NOMO-1 (cell line): Measurements from ENCODE around the gene ZBTB42.

ENCODE experiments used
- DNase-seq, 2 experiments: peaks; one replicate each; lab custom pipeline; 2025; ENCODE audit not compliant: unreplicated experiment in 2 of 2; lab: John Stamatoyannopoulos, UW

The ZBTB42 gene

DNA sequence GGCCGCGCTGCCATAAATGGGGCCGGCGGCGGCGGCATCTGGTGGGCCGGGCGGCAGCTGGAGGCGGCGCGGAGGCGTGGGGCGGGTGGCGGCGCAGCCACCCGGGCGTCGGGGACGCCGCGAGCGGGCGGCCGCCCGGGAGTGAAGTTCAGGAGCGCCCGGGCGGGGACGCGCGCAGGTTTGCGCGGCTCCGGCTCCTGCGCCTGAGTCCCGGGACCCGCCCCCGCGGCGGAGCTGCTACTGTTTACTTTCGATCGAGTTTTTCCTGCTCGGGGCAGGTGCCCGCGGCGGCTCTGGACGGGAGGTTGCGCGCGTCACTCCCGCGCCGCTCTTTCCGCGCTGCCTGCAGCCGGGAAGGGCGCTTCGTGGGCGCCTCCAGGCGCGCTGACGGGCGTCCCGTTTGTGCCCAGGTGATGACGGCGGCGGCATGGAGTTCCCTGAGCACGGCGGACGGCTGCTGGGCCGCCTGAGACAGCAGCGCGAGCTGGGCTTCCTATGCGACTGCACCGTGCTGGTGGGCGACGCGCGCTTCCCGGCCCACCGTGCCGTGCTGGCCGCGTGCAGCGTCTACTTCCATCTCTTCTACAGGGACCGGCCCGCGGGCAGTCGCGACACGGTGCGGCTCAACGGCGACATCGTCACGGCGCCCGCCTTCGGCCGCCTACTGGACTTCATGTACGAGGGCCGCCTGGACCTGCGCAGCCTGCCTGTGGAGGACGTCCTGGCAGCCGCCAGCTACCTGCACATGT is at the start of gene ZBTB42:
Gene ZBTB42 (plus strand): TSS at position 331 of the 749 bp plus-strand sequence. CDS start 97 bp downstream, at position 428.
- DNase-seq, result peak; percentile 56 to 58

DNA sequence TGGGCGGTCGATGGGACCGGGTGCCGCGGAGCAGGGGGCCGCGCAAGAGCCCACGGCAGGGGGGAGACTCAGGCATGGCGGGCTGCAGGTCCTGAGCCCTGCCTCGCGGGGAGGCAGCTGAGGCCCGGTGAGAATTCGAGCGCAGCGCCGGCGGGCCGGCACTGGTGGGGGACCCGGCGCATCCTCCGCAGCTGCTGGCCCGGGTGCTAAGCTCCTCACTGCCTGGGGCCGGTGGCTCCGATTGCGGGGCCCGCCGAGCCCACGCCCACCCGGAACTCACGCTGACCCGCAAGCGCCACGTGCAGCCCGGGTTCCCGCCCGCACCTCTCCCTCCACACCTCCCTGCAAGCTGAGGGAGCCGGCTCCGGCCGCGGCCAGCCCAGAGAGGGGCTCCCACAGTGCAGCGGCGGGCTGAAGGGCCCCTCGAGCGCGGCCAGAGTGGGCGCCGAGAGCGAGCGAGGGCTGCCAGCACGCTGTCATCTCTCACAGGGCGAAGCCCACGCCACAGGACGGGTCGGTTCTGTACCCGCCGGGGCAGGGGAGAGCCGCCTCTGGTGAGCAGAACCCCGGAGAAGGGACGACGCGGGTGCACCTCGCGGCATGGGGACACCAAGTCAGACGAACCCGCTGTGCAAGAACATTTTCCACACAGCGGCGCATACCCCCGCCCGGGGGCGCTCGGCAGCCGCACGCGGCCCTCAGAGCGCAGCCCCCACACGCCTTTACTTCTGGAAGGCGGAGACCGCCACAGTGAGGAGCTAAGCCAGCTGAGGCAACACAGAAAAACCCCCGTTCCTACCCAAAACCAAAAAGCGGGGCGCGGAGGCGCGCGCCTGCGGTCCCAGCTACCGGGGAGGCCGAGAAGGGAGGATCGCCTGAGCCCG is 49.1 kb upstream of the ZBTB42 start:
- DNase-seq, result peak; percentile 23 to 55

DNA sequence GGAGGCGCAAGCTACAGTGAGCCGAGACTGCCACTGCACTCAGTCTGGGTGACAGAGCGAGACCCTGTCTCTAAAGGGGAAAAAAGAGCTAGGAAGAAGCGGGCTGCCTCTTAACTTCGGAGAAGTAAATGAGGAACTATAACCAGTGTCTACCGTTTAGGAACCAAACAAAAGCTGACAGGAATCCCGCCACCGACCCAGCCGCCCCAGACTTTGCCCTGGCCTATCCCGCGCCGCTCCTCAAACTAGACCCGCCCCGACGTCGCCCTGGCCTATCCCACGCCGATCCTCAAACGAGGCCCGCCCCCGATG is 48.5 kb upstream of the ZBTB42 start:
- DNase-seq, result no peak

DNA sequence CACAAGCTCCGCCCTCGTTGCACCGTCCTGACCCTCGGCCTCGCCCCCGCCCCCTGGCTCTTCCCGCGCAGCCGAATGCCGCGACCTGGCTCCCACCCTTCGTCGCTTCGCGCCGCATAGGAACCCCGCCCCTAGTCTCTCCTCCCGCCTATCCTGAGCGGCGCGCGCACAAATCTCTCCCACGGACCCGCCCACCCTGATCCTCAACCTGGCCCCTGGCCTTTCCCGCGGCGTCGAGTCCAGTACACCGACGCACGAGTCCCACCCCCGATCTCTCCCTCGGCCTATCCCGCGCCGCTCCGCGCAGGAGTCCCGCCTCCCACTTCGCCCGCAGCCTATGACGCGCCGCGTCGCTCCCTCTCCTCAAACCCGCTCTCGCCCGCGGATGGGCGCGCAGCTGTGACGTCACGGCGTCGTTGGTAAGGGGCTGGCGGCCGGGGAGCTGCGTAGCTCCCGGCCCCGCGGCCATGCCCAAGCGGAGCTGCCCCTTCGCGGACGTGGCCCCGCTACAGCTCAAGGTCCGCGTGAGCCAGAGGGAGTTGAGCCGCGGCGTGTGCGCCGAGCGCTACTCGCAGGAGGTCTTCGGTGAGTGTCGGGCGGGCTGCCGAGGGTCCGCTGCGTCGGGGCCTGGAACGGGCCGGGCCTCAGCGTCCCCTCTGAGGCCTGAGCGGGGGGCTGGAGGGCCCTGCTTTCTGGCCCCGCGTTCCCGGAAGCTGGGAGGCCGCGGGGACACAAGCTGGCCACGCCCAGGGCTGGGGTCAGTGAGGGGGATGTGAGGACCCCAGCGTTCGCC is 48.0 kb upstream of the ZBTB42 start, which contains the start of gene SIVA1:
Gene SIVA1 (plus strand): TSS at position 413 of the 793 bp plus-strand sequence. CDS start 55 bp downstream, at position 468.
- DNase-seq, result peak; percentile 99

DNA sequence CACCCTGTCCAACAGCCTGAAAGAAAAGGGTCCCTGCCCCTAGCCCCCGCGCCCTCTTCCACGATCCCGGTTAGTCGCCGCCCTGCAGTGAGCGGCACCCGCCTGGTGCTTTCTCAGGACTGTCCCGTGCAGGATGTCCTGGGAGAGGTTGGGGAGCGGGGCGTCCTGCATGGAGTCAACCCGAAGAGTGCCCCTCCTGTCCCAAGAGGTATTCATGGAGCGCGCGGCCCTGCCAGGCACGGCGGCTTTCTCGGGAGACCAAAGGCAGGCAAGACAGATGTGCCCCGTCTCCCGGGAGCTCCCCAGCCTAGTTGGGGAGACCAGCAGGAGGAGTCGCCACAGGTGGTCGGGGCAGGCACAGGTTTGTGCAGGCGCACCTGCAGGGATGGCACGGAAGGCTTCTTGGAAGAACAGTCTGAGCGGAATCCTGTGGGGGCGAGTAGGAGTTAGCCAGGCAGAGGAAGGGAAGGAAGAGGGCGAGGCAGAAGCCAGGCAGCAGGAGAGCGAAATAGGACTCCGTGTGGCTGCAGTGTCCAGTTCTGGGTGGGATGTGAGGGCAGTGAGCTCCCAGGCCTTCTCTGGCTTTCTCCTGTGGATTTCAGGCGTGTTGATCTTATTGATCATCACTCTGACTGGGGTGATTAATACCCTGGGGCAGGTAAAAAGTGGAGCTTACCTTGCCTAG is 47.2 kb upstream of the ZBTB42 start:
- peak in 1 of 2 experiments; percentile 2 for DNase-seq

DNA sequence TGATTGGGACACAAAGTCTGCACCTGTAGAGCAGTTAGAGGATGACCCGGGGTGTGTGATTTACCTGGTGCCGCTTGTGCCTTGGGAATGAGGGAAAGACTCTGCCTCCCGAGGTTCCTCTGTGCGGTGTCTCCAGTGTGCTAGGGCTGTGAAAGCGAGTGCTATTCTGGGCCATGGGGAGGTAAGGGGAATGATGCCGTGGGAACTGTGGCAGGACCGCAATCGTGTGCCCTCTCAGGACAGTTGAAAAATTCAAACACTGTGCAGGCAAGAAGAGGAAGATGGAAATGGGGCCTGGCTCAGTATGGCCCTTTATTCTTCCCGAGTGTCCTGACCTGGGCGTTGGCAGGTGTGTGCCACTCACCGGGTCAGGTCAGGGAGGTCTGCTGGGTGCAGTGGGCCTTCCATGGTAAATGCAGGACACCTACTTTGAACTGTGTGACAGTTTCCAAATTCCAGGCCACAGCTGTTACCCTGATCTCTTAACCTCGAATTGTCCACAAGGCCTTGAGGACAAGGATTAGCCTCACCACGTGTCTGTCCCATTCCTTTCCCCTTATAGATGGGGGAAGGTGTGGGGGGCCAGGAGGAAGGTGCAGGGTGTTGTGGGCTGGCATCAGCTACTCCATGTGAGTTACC is 46.6 kb upstream of the ZBTB42 start:
- no peak for DNase-seq

DNA sequence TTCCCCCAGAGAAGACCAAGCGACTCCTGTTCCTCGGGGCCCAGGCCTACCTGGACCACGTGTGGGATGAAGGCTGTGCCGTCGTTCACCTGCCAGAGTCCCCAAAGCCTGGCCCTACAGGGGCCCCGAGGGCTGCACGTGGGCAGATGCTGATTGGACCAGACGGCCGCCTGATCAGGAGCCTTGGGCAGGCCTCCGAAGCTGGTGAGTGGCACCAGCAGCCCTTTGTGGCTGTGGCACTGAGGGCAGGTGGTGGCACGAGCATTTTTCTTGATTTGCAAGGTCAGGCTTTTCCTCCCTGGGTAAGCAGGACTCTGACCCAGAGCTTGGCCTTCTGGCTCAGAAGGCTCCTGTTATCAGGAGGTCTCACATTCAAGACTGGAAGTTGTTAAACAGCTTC is 45.3 kb upstream of the ZBTB42 start:
- DNase-seq, result no peak

DNA sequence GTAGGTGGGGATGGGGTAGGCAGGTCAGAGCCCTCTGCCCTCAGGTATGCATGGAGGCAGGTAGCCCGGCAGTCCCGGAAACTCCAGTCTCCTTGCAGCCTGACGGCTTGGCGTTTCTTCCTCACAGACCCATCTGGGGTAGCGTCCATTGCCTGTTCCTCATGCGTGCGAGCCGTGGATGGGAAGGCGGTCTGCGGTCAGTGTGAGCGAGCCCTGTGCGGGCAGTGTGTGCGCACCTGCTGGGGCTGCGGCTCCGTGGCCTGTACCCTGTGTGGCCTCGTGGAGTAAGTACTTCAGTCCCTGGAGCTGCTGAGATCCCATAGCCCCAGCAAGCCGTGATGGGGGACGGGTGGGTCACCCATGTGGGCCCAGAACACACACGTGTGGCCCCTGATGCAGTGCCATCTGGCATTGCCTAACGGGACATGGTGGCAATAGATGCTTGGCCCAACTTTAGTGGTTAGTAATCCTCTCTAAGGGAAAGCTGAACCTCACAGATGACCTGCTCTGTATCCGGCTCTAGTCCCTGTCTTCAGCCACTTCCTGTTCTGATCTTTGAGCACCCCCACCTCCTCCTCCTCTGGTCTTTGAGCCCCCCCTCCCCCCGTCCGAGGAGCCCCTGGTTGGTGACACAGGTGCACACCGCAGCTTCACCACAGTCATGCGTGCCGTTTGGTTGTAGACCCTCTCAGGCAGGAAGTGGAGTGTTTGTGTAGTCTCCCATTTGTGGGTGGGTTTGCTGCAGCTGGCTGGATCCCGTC is 44.2 kb upstream of the ZBTB42 start:
- DNase-seq, result no peak

DNA sequence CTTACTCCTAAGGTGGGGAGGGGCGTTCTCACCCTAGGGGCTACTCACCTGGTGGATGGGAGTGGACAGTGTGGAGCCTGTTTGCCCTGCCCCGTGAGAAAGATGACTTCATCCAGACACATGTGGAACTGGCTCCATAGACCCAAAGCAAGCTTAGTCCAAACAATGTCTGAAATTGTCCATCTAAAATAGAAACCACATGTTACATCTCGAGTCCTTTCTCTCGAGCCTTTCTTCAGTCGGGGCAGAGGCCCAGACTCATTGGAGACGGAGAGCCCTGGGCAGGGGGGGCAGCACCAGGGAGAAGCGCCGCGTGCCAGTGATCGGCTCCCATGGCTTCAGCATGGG is 43.7 kb upstream of the ZBTB42 start:
- DNase-seq, result no peak

DNA sequence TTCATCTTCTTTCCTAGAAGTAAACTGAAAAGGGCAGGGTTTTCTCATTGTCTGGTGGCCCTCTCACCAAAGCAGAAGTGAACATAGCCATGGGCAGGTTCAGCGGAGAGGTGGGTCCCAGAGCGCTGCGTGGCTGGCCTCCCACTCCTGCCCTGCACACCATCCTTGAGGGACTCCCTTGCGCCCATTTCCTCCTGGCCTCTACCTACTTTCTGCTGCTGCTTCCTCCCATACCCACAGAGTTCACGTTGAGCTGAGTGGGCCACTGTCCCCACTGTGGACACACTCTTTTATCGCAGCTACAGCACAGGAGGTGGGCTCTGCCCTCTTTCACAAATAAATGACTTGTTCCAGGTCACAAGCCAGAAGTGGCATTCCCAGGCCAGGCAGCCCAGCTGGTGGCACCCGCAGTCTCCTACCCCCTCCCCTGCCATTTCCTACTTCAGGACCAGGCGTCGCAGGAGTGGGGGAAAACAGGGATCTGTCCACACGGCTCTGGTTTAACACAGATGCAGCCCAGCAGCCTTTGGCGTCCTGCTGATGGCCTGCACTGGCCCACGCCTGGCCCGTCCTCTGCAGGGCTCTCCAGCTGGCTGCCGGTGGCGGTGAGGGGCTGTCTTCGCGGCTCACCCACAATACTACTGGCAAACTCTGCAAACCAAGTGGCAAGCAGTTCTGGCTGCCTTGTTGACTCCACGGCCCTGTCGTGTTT is 43.1 kb upstream of the ZBTB42 start:
- DNase-seq, result no peak

DNA sequence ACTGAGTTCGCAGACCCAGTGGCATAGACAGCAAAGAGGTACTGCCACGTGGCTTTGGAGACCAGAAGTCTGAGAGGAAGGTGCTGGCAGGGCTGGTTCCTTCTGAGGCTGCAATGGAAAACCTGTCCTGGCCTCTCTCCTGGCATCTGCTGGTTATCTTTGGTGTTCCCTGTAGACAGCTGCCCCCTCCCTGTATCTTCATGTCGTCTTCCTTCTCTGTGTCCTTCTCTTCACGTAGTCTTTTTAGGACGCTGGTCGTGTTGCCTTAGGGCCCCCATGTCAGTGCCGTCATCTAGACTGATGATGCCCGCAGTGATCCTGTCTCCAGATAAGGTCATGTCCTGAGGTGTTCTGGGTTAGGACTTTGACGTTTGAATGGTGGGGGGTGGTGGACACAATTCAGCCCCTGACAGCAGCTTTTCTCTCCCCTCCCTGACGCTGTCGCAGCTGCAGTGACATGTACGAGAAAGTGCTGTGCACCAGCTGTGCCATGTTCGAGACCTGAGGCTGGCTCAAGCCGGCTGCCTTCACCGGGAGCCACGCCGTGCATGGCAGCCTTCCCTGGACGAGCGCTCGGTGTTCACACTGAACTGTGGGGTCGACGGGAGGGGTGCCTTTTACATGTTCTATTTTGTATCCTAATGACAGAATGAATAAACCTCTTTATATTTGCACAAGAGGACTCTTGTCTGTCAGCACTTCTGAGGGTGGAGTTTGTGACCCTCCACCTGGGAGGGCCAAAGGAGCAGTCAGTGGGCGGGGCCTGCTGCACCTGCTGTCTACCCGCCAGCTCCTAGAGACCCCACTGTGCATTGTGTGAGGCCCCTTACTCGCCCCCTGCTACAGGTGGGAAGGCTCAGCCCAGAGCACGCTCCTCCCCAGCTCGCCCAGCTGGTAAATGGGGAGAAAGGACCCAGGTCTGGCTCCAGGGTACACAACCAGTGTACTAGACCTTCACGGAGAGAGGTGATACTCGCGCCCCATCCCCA is 41.6 kb upstream of the ZBTB42 start:
- no peak for DNase-seq

DNA sequence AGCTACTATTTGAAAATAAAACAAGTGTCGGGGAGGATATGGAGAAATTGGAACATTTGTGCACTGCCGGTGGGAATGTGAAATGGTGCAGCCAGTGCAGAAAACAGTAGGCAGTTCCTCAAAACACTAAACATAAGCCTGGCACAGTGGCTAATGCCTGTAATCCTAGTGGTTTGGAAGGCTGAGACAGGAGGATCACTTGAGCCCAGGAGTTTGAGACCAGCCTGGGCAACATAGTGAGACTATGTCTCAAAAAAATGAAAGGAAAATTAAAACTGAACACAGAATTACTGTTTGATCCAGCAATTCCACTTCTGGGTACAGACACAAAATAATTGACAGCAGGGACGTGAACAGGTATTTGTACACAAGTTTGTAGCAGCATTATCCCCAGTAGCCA is 35.4 kb upstream of the ZBTB42 start:
- DNase-seq, result no peak

DNA sequence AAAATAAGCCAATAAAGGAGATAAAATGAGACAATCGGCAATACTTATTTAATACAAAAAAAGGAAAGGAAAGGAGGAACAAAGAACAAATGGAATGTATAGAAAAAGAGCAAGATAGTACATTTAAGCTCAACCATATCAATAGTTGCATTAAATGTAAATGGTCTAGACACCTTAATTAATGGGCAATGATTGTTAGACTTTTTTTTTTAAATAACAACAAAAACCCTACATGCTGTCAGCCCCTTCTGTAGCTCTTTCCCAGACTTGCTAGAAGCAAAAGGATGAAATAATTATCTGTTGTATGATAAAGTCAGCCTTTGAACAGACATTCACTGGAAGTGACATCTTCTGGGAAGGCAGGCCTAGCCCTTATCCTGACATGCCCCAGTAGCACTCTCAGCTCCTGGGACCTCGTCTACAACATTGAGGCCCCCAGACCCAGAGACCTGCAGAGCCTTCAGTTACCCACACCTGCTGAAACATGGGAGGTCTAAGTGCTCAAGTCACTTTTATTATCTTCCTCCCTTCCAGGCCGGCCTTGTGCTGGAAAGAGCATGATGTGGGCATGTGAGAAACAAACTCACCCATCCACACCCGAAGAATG is 34.5 kb upstream of the ZBTB42 start:
- no peak for DNase-seq

DNA sequence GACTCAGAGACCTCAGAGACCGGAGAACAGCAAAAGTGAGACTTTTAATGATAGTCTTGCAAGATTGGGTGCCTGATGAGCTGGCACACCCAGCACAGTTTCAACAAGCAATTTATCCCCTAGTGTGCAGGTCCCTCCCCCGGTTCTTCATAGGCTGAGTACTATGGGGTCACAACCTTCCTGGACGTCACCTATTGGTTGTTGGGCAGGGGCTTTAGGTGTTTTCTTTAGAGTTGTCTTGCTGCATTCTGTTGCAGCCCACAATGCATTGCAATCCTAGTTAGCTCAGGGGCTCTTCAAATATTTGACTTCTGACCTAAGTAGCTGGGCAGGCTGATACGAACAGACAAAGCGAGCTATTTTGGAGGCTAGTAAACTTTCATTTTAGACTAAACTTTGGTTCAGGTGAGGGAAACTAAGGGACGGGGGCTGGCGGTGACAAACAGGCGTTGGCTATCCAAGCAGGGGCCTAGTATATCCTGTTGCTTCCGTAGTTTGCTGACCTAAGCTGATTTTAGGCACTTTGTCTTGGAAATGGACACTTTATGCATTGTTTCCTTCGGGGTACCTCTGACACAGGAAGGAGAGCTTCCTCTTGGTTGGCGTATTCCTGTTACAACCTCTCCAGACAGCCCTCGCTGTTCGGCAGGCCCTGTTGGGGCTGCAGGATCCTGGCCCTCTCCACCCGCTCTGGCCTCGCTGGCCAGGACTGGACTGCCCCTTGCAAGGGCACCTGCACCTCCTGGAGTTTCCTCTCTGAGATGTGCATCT is 33.9 kb upstream of the ZBTB42 start:
- DNase-seq, result no peak

DNA sequence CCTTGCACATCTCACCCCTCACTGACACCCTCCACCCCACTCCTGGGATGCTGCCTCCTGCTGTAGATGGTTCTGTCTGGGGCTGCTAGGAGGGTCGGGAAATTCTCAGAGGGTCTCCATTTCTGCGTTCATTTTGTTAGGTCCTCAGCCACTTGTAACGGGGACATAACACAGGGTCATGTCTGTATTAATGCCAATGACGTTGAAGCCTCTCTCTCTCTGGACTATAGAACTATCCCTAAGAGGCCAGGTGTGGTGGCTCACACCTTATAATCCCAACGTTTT is 33.3 kb upstream of the ZBTB42 start:
- DNase-seq, result no peak

DNA sequence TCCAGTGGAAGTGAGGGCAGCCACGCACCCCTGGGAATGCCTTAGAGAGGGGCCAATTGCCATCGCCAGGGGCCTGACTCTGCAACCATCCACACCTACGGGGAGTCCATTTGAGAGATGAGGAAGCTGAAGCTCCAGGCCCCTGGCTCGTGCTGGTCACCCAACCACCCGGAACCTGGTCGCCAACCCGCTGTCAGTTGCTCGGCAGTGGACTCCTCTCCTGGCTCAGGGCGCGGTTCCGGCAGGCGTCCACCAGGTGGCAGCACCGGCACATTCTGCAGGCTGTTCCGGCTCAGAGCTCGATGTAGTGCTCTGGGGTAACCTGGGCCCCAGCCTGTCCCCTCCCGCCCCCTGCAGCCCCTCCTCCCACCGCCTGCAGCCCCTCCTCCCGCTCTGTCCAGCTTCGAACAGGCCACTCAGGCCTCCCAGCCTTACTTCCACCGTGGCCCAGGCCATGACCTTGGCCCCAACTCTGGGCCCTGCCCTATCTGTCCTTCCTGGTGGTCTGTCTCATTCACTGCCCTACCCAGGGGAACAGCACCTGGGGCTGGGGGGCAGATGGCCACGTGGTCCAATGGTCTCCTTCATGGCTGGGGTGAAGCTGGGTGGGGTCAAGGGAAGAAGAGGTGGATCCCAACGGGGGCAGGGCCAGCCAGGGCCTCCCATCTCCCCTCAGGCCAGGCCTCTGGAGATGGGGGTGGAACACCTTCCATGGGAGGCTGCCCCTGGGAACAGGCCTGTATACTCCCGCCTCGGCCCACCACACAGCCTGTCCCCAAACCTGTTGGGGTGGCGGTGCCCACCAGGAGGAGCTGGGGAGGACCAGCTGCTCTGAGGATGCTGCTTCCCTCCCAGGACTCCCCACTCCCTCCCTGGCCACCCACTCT is 32.2 kb upstream of the ZBTB42 start:
- peak; percentile 58 to 61 for DNase-seq
